HG03039 (cell line): ENCODE measurements around the gene POLE2.
"Not testable (repeated sequence)": the region's sequence is repeated elsewhere in the genome, so short reads cannot be mapped to it uniquely, and the experiment has no call there.

Experiments used
- ATAC-seq: cut with Tn5 transposase; IDR thresholded peaks from one replicate; pipeline ENCODE4 v1.9.1; 2021; ENCODE audit warnings: mild to moderate bottlenecking, moderate library complexity; ENCODE audit not compliant: unreplicated experiment

Gene POLE2

DNA sequence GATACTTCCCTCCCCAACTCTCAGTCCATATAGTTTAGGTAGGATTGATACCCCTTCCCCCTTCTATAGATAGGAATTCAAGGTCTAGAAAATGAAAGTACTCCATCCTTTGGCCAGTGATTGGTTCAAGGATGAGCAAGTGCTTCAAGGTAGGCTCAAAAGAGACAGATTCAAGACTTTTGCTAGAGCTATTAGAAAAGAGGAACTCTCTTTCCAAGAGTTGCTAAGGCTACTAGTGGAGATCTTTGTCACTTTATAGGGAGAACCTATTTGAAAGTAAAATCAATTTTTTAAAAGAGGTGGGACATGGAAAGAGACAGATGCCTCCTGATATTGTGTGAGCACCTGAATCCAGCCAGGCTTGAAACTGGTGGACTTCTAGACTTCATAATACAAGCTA is 17.5 kb downstream of the POLE2 start:
- ATAC-seq: no peak

GRCh38 chr14:49659526-49660455 is 28.2 kb downstream of the POLE2 start:
- ATAC-seq: no peak

DNA sequence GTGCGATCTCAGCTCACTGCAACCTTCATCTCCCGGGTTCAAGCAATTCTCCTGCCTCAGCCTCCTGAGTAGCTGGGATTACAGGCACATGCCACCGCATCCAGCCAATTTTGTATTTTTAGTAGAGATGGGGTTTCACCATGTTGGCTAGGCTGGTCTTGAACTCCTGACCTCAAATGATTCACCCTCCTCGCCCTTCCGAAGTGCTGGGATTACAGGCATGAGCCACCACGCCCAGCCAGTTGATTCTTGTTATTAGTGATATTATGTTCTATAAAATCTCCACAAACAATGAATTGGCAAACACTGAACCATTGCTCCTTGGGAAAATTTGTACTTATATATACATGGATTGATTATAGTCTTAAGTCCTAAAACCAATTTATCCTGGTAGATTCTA is 30.5 kb downstream of the POLE2 start:
- not testable (repeated sequence) for ATAC-seq

- no peak for ATAC-seq
Observed at GRCh38 chr14:49654511-49654910, 33.5 kb downstream of the POLE2 start.

DNA sequence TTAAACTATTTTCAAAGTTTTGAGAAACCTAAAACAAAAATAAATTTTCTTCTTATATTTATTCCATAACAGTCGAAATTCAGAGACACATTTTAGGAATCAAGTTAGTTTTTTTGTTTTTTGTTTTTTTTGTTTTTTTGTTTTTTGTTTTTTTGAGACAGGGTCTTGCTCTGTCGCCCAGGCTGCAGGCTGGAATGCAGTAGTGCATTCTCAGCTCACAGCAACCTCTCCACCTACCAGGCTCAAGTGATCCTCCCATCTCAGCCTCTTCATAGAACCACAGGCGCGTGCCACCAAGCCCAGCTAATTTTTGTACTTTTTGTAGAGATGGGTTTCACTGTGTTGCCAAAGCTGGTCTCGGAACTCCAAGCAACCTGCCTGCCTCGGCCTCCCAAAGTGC is 34.5 kb downstream of the POLE2 start:
- no peak for ATAC-seq

GRCh38 chr14:49642163-49642562 is 45.9 kb downstream of the POLE2 start:
- ATAC-seq: no peak

GRCh38 chr14:49641697-49642129 is 46.3 kb downstream of the POLE2 start:
- no peak for ATAC-seq

DNA sequence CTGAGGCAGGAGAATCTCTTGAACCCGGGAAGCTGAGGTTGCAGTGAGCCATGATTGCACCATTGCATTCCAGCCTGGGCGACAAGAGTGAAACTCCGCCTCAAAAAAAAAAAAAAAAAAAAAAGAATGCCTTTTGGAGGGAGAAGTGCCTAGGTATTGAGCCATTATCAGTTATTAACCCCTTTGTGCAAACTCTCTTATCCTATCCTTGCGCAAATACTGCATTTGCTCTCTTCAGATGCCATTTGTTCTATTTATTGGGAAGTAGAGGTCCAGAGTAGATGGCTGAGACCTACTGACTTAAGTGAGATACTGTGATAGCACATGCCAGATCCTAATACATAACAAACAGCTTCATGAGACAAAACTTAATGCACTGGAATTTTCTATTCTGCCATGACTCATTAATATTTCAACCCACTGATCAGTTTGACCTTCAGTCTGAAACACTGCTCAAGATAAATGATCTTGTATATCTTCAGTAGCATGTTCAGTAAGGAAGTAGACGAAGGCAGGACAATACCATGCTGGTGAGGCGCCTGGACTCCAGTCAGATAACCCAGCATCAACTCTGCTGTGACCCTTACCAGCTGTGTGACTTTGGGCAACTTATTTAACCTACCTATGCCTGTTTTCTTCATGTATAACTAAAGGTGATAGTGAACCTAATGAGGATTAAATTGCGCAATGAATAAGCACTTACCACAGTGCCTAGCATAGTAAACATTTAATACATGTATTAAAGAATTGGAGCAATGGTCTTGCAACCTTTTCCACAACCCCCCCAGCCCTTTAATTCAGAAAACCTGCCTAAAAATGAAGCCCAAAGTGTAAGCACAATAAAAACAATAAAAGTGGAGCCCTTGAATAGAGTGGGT is 47.2 kb downstream of the POLE2 start:
- no peak for ATAC-seq

GRCh38 chr14:49637534-49638078 is 50.4 kb downstream of the POLE2 start:
- ATAC-seq: no peak

- no peak for ATAC-seq
Observed at GRCh38 chr14:49636866-49637265, 51.1 kb downstream of the POLE2 start.

GRCh38 chr14:49634547-49635334 is 53.3 kb downstream of the POLE2 start, which contains the start of gene DNAAF2:
Gene DNAAF2 (minus strand): TSS chr14:49635244. CDS start chr14:49635149, 95 bp downstream.
- peak; percentile 27 for ATAC-seq

DNA sequence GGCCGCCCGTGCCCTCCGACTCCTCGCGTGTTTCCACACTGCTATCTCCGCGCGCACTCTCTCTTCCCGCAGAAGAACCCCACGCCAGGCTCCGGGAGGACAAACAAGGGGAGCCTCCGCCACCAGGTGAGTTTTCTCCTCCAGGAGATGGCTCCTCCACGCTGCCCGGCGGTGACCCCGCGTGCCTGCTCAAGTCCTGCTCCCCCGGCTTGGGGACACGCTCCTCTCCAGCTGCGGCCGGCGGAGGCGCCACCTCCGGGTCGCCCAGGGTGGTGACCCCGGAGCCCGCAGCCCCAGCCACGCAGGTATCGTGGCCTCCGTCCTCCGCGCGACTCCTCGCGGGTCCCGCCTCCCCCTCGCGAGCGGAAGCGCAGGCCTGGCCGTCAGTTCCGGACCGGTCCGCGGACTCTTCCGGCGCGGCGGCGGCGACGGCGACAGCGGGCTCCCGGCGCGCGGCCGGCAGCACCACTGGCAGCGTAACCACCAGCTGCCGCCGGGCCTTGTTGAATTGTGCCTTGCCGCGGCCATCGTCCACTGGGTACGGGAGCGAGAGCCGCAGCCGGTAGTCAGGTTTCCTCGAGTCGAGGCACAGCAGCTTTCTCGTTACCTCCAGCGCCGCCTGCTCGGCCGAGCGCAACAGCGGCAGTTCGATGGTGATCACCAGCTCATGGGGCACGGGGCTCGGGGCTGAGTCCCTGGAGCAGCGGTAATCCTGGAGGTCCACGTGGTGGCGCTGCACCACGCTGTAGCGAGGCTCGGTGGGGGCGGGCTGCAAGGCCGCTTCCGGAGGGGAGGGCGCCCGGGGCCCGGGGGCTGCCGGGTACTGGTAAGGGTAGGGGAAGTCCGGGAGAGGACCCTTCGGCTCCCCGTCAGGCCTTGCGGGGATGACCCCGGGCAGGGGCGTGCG is 54.1 kb downstream of the POLE2 start:
- peak; percentile 74 for ATAC-seq

DNA sequence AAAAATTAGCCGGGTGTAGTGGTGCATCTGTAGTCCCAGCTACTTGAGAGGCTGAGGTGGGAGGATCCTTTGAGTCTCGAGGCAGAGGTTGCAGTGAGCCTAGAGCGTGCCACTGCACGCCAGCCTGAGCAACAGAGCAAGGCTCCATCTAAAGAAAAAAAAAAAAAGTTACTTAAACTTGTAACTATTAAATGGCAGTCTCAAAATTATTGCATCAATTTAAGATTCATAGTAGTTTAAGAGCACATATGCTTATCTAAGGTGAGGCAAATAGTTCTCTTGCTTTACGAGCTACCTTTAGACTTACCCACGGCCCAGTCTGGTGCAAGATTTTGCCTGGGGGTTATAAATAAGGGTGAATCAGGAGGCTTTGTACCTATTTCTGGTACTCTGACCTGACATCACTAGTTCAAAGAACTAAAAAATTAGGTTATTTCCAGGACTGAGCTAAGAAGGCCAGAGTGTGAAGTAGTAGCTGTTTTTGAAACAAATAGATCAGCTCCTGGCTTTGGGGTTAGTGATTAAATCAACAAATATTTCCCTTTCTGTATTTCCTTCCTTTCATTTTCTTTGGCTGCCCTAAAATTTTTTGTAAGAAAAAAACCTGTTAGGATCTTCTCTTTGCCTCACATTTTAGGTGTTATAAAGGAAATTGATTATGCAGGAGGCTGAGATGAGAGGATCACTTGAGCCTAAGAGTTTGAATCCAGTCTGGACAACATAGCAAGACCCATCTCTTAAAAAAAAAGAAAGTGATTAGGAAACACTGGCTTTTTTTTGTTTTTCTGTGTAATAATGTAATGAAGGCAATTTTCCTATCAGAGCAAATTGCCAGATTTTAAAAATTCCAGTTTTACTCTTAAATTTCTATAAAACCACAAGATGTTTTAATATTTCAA is 63.8 kb downstream of the POLE2 start:
- no peak for ATAC-seq

- ATAC-seq: no peak
Observed at GRCh38 chr14:49623387-49623786, 64.6 kb downstream of the POLE2 start.

DNA sequence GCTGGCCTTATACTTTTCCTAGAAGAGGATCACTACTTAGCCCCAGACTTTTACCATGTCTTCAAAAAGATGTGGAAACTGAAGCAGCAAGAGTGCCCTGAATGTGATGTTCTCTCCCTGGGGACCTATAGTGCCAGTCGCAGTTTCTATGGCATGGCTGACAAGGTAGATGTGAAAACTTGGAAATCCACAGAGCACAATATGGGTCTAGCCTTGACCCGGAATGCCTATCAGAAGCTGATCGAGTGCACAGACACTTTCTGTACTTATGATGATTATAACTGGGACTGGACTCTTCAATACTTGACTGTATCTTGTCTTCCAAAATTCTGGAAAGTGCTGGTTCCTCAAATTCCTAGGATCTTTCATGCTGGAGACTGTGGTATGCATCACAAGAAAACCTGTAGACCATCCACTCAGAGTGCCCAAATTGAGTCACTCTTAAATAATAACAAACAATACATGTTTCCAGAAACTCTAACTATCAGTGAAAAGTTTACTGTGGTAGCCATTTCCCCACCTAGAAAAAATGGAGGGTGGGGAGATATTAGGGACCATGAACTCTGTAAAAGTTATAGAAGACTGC is 65.9 kb downstream of the POLE2 start:
- ATAC-seq: no peak

DNA sequence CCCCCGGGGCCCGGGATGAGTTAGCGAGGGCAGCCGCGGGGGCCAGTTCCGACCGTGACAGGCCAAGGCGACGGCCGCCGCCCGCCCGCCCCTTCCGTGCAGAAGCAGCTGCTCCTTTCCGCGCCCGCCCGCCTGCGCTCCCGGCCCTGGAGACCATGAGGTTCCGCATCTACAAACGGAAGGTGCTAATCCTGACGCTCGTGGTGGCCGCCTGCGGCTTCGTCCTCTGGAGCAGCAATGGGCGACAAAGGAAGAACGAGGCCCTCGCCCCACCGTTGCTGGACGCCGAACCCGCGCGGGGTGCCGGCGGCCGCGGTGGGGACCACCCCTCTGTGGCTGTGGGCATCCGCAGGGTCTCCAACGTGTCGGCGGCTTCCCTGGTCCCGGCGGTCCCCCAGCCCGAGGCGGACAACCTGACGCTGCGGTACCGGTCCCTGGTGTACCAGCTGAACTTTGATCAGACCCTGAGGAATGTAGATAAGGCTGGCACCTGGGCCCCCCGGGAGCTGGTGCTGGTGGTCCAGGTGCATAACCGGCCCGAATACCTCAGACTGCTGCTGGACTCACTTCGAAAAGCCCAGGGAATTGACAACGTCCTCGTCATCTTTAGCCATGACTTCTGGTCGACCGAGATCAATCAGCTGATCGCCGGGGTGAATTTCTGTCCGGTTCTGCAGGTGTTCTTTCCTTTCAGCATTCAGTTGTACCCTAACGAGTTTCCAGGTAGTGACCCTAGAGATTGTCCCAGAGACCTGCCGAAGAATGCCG is 66.7 kb downstream of the POLE2 start:
- peak; percentile 17 for ATAC-seq
